GM12872 (cell line): ENCODE results near the gene GZMM.

ENCODE experiments used
- TF ChIP-seq, protein P1 (sequence below): IDR thresholded peaks from 3 replicates; pipeline ENCODE4 v1.5.1; 2011; ENCODE audit warnings: low read depth, mild to moderate bottlenecking, low read length, moderate library complexity; ENCODE audit not compliant: insufficient read depth

Gene GZMM

DNA sequence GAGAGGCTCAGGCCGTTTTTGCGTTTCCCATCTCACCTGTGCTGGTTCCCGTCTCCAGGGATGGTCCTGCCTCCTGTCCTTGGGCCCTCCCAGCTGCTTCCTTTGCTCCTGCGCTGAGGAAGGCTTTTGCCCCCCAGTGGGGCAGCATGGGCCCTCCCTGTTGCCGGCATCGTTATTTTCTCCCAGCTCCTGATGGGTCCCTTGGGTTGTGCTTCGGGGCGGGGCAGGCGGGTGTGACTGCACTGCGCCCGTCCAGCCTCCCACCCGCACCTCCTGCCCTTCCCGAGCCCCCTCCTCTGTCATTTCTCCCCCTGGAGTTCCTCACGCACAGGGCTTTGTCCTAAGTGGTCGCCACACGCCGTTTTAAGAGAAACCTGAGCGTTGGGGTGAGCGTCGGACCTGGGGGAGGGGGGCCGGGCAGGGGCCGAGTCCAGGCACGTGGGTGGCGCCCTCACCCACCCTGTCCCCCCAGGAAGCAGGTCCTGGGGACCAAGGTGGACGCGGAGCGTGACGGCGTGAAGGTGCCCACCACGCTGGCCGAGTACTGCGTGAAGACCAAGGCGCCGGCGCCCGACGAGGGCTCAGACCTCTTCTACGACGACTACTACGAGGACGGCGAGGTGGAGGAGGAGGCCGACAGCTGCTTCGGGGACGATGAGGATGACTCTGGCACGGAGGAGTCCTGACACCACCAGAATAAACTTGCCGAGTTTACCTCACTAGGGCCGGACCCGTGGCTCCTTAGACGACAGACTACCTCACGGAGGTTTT is 2.8 kb upstream of the GZMM start:
- TF ChIP-seq, protein P1, sequence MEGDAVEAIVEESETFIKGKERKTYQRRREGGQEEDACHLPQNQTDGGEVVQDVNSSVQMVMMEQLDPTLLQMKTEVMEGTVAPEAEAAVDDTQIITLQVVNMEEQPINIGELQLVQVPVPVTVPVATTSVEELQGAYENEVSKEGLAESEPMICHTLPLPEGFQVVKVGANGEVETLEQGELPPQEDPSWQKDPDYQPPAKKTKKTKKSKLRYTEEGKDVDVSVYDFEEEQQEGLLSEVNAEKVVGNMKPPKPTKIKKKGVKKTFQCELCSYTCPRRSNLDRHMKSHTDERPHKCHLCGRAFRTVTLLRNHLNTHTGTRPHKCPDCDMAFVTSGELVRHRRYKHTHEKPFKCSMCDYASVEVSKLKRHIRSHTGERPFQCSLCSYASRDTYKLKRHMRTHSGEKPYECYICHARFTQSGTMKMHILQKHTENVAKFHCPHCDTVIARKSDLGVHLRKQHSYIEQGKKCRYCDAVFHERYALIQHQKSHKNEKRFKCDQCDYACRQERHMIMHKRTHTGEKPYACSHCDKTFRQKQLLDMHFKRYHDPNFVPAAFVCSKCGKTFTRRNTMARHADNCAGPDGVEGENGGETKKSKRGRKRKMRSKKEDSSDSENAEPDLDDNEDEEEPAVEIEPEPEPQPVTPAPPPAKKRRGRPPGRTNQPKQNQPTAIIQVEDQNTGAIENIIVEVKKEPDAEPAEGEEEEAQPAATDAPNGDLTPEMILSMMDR, result no peak

GRCh38 chr19:541699-542098 is 2.2 kb upstream of the GZMM start:
- TF ChIP-seq, protein P1, result no peak

DNA sequence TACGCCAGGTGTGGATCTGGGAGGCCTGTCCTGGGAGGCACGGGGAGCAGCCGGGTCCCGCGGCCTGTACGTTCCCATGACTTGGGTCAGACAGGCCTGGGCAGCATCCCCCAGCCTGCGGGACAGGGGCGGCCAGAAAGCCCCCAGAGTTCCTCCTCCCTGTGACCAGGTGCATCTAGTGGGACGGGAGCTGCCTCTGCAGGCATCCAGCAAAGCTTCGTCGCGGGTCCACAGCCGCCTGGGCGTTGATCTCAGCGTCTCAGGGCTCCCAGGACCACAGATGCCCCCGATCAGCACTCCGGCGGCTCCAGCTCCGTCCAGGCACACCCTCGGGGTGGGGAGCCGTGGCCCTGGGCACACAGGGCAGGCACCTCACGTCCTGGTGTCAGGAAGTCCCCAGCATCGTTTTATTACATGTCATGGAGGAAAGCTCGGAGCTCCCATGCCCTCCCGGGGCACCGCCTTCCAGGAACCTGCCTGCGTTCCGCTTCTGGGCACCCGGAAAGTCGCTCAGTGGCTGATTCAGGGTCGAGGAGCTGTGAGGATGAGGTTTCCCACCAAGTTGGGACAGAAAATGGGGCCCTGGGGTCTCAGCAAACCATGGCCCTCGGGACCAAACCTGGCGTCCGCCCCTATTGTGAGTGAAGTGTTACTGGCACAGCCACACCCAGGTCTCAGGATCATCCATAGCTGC is 1.5 kb upstream of the GZMM start:
- TF ChIP-seq, protein P1, result no peak

DNA sequence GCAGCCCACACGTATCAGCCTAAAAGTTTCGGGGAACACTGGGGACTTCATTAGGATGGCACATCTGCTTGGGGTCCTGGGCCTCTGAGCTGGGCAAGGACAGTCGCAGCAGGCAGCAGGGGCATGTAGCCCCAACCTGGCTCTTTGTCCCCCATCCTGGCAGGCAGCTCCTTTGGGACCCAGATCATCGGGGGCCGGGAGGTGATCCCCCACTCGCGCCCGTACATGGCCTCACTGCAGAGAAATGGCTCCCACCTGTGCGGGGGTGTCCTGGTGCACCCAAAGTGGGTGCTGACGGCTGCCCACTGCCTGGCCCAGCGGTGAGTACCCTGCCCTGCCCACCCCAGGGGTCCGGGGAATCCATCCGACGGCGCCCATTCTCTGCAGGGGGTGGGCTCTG is 3.3 kb downstream of the GZMM start:
- TF ChIP-seq, protein P1, result no peak

- TF ChIP-seq, protein P1, result 0 out of 3 replicates have a peak, but pooled peaks have one; percentile 11
Measured at GRCh38 chr19:547836-548720, 4.2 kb downstream of the GZMM start.

GRCh38 chr19:548886-549830 is 5.3 kb downstream of the GZMM start:
- TF ChIP-seq, protein P1, result no peak
